Measurements from ENCODE around the gene SEC31B. TPM values are rescaled to one million over a fixed set of nuclear protein-coding genes. Genes with fewer than 3 reads are reported as not detected.

SEC31B gene
- polyA plus RNA-seq, 4 donors: 13.3 to 29.2 (median 19.0) TPM

GRCh38 chr10:100528921-100529474, 9.3 kb upstream of the SEC31B start:
- DNase-seq (ENCODE audit: low read depth in 4 of 4, low spot score in 3 of 4): no peak

DNA sequence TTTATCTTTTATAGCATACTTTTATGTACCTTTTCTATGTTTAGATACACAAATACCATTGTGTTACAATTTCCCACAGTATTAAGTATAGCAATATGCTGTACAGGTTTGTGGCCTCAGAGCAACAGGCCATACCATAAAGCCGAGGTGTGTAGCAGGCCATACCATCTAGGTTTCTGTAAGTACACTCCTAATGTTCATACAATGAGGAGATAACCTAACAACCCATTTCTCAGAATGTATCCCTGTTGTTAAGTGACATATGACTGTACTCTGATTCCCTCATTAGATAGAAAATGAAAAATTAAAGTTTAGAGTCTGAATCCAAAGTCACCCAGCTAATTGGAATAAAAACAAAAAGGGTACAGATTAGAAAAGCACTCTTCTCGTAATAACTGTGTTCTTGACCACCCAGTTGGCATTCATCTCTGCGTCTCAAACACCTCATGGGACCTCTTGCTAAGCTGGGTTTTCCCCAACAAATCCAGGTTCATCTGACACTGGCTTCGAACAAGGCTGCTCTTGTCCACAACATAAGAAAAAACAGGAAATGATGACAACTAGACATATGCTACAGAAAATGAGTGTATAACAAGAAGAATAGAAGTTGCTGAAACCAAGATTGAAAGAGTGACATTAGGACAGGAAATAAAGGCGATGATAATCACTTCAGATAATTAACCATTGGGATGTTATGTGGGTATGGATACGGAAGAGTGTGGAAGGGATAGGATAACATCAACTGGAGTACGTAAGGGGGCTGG, 8.6 kb upstream of the SEC31B start:
- no peak for DNase-seq (ENCODE audit: low read depth in 4 of 4, low spot score in 3 of 4)

- no peak for DNase-seq (ENCODE audit: low read depth in 4 of 4, low spot score in 3 of 4)
Measured at GRCh38 chr10:100524638-100525037, 5.0 kb upstream of the SEC31B start.

DNA sequence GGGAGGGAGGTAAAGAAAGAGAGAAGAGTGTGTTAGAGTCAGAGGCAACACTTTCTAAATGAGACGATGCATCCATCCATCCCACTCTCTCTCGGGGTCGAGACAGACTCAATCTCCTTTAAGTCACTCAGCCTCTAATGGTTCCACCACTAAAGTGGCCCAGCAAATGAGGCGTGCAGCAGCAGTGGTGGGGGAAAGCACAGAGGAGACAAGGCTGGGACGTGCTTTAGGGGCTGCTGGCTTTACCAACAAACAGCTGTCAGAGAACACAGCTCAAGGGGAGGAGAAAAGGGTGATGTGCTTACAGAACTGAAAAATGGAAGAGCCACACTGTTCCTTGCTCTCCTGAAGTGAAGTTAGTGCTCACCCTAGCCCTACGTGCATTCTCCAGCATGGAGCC, 4.5 kb upstream of the SEC31B start:
- no peak for DNase-seq (ENCODE audit: low read depth in 4 of 4, low spot score in 3 of 4)

DNA sequence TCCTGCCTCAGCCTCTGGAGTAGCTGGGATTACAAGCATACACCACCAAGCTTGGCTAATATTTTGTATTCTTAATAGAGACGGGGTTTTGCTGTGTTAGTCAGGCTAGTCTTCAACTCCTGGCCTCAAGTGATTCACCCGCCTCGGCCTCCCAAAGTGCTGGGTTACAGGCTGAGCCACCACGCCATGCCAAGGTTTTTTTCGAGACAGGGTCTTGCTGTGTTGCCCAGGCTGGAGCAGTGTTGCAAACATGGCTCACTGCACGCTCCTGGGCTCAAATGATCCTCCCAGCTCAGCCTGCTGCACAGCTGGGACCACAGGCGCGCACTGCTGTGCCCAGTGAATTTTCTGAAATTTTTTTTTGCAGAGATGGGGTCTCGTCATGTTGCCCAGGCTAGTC, 3.3 kb upstream of the SEC31B start:
- no peak for DNase-seq (ENCODE audit: low read depth in 4 of 4, low spot score in 3 of 4)

- no peak for DNase-seq (ENCODE audit: low read depth in 4 of 4, low spot score in 3 of 4)
Measured at GRCh38 chr10:100522107-100522801, 2.6 kb upstream of the SEC31B start.

GRCh38 chr10:100520811-100521210, 1.1 kb upstream of the SEC31B start:
- no peak for DNase-seq (ENCODE audit: low read depth in 4 of 4, low spot score in 3 of 4)

DNA sequence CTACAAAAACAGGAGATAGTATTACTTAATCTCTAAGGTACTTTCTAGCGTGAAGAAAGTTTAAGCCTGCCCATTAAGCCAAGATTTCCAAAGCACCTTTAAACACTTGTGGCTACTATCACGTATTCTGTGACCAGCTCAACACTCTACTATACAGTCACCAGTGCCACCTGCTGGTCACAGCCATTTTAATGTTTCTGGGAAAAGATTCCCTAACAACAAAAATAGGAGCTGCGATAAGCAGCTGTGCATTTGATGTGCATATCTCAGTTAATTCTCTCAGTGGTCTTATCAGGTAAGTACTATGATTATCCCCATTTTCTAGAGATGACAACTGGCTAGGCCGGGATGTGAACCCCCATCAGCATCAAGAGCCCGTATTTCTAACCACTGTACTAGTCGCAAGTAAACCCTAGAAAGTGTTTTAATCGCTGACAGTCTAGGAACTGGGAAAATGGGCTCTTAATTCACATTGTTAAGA, 860 bp downstream of the SEC31B start:
- peak in 1 of 4 donors; percentile 55 for DNase-seq (ENCODE audit: low read depth in 4 of 4, low spot score in 3 of 4)

DNA sequence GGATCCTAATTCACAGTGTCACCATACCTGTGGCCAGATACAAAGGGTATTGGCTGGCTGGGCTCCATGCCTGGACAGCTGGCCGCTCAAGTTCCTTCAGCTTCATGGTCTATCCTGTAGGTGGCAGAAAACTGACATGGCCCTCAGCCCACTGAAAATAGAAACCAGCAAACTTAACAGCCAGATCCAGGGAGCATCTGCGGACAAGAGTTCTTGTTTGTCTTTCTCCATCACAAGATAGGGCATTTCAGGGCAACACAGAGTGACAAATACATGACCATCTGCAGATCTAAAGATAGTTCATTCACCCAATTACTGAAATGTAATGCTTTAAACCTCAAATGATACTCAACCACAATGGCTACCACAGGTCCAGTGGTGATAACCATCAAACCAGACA, 2.8 kb downstream of the SEC31B start:
- DNase-seq (ENCODE audit: low read depth in 4 of 4, low spot score in 3 of 4): no peak

- DNase-seq (ENCODE audit: low read depth in 4 of 4, low spot score in 3 of 4): no peak
Measured at GRCh38 chr10:100515612-100516011, 4.0 kb downstream of the SEC31B start.

DNA sequence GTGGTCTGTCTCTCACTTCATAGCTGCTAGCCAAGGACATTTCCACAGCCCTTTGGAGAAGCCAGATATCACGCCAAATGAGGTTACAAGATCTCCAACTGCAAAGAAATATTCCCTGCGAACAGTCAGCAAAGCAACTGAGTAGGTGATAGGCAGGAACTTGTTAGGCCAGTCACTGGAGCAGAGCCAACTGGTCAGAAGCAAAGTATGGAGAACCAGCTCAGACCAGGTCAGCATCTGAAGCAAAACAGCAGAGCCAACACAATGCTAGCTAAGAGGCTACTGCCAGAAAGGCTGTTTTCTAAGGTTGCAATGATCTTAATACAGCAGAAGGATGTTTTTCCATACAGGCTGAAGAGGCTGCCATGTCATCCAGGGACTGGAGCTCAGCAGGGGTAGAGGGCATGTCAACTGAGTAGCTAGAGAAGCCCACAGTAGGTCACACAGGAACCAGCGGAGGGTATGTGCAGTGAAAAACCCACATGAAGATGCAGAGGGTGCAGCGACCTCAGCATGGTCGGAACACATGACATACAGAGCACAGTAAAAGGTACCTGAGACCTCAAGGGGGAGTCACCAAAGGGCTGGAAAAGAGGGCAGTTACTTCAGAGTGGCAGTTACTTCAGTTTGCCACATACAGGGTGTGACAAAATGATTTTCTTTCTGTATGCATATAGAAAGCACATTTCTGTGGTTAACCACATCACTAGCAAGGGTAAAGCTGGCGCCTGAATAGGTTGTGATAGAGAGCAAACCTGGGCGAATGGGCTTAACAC, 8.9 kb downstream of the SEC31B start:
- no peak for DNase-seq (ENCODE audit: low read depth in 4 of 4, low spot score in 3 of 4)

DNA sequence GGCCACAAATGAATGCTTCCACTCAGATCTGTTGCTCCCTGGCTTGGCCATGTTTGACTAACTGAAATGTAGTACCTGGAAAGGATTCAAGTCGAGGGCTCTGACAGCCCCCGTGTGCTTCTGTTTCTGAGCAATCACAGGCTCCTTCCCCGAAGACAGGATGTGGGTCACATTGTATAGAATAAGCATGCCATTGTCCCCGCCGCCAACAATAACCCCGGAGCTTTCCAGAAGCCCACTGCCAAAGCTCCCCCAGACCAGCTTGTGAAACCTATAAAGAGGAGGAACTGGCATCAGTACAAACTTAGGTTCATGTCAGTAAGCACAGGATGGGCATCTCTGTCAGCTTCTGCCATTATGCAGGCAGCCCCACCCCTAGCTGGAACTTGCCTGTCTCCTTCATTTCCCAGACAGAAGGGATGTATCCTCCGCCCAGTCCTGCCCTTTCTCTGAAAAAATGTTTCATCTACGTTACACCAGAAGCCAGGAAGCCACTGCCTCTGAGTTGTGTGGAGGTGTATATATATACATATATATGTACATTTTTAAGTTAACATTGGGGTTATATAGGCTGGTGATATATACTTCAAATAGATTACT, 10.3 kb downstream of the SEC31B start:
- no peak for DNase-seq (ENCODE audit: low read depth in 4 of 4, low spot score in 3 of 4)

DNA sequence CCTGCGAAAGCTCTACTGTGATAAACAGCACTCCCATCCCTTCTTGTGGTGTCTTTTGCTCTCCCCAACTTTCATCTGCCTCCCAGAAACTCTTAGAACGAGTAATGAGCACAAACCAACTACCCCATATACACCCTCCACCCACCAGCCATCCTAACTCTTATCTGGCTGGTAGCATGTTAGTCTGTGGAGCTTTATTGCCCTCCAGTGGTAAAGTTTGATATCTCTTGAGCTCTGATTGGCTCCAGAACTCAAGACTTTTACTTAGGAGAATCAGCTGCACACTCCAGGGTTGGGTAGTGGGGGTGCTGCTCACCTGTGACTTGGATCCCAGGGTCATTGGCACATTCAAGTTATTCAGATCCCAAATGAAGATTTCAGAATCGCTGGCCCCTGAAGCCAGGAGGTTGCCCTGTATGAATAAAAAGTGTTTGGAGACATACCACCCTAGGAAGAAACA, 10.9 kb downstream of the SEC31B start:
- no peak for DNase-seq (ENCODE audit: low read depth in 4 of 4, low spot score in 3 of 4)

GRCh38 chr10:100508266-100508665, 11.4 kb downstream of the SEC31B start:
- DNase-seq (ENCODE audit: low read depth in 4 of 4, low spot score in 3 of 4): no peak

GRCh38 chr10:100507357-100507732, 12.3 kb downstream of the SEC31B start:
- no peak for DNase-seq (ENCODE audit: low read depth in 4 of 4, low spot score in 3 of 4)

GRCh38 chr10:100506596-100507356, 12.9 kb downstream of the SEC31B start:
- no peak for DNase-seq (ENCODE audit: low read depth in 4 of 4, low spot score in 3 of 4)

- DNase-seq (ENCODE audit: low read depth in 4 of 4, low spot score in 3 of 4): no peak
Measured at GRCh38 chr10:100505164-100505563, 14.5 kb downstream of the SEC31B start.

DNA sequence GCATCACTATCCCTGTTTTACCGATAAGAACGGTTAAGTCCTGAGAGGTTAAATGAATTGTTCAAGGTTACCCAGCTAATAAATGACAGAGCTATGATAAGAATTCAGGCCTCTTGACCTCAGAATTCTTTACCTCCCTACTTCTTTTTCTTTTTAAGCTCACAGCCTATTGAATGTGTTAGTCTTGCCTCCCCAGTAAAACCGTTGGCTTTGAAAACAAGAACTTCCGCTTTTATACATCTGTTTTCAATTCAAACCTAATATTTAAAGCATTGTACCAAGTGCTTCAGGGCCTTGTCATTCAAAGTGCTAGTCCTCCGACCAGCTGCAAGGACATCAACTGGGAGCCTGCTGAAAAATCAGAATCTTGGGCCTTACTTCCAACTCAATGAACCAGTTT, 15.6 kb downstream of the SEC31B start:
- no peak for DNase-seq (ENCODE audit: low read depth in 4 of 4, low spot score in 3 of 4)

GRCh38 chr10:100502926-100503494, 16.7 kb downstream of the SEC31B start:
- no peak for DNase-seq (ENCODE audit: low read depth in 4 of 4, low spot score in 3 of 4)

DNA sequence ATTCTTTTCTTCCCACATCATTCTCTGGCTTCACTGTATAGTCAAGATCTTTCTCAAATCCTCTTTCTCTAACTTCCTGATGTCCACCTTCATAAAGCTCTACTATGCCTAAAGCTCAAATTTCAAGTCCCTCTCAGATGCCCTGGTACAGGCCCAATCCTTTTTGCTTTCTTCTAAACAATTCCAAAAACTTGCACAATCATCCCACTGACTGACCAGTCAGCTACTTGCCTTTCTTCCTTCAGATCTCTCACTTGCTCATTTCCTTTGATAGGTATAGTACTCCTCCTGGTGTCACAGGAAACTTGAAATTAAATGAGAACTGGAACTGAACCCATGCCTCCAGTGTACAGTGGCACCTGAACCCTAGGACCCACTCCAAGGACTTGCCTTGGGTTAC, 18.2 kb downstream of the SEC31B start:
- DNase-seq (ENCODE audit: low read depth in 4 of 4, low spot score in 3 of 4): no peak

Data from left renal pelvis (tissue), 4 donors.